Measurements from ENCODE around the gene SPACA6. TPM values are rescaled to one million over a fixed set of nuclear protein-coding genes. Genes with fewer than 3 reads are reported as not detected.

Gene SPACA6
- total and polyA plus RNA-seq, 10 of the 15 experiments (the other 5 are each of a cell fraction or from before 2014, with no cell fraction given): 0.31 to 6.5 (median 1.7) TPM

GRCh38 chr19:51721905-51722304 lies 28.8 kb downstream of the SPACA6 start:
- Histone ChIP-seq H3K27ac (ENCODE audit: control insufficient read depth, insufficient read depth) (no peak overlapping the region), H2AFZ (ENCODE audit: control insufficient read depth, low read depth, low read length) (no peak overlapping the region), H3K36me3 (ENCODE audit: control insufficient read depth in 2 of 2, insufficient read depth in 2 of 2, low read length in 1 of 2) (no peaks in the 10 kb centered on the region), H3K4me1 (ENCODE audit: control insufficient read depth, insufficient read depth, low read length) (no peaks in the 10 kb centered on the region), H3K9me3 (replicated peaks; ENCODE audit: control insufficient read depth, insufficient read depth, low read length) (peaks cover 1% of the 10 kb centered on the region; the same call in 1 of the 3 replicates), H4K20me1 (ENCODE audit: control insufficient read depth, insufficient read depth) (no peaks in the 10 kb centered on the region), H3K27me3 (replicated peaks in 1 of 2; ENCODE audit: control insufficient read depth in 2 of 2, insufficient read depth in 2 of 2, low read length in 1 of 2) (no peaks in the 10 kb centered on the region), H3K9ac (ENCODE audit: control insufficient read depth, insufficient read depth, low read length) (no peak overlapping the region), H3K79me2 (ENCODE audit: control insufficient read depth, insufficient read depth, low read length) (no peaks in the 10 kb centered on the region), H3K4me2 (ENCODE audit: control insufficient read depth, insufficient read depth) (no peak overlapping the region), H3K4me3 (no peak overlapping the region)
- intact Hi-C loops (cut with micrococcal nuclease; ENCODE audit: unreplicated experiment): no loop called here
- BruUV-seq (replicated peaks): no TSS peak
- 3% methylated on average over 7 of the region's 7 CpGs for WGBS (ENCODE audit: insufficient coverage, insufficient replicate concordance, low lambda C conversion rate, missing lambda C conversion rate)
- DNase-seq (ENCODE audit: low read depth, low spot score) (no peak), ATAC-seq (no peak), FAIRE-seq (no peak)
- ChIA-PET SMC1A (ENCODE audit: uncharacterized antibody, unreplicated experiment) (no interaction called here), RAD21 (ENCODE audit: unreplicated experiment) (no interaction called here), CTCF (no interaction called here), POLR2A (no interaction called here)
- in situ Hi-C loops (cut with MboI): no loop called here
- no peak for TF ChIP-seq EP300 (IDR thresholded peaks at IDR 0.05; ENCODE audit: borderline replicate concordance in 1 of 2, control insufficient read depth in 1 of 2, low read depth in 2 of 2, low read length in 2 of 2)
- TF ChIP-seq ZBTB4 (CRISPR knock-in tag; IDR thresholded peaks at IDR 0.05): no peak
- no peak for TF ChIP-seq NFYA (IDR thresholded peaks at IDR 0.05; ENCODE audit: borderline replicate concordance, low read depth, low read length)
- TF ChIP-seq CHD2 (IDR thresholded peaks at IDR 0.05; ENCODE audit: borderline replicate concordance, low read depth, low read length): no peak
- TF ChIP-seq E4F1 (IDR thresholded peaks at IDR 0.05; ENCODE audit: borderline replicate concordance, partially characterized antibody): no peak
- no peak for TF ChIP-seq KDM1A (IDR thresholded peaks at IDR 0.05; ENCODE audit: borderline replicate concordance)
- no peak for TF ChIP-seq YY1 (IDR thresholded peaks at IDR 0.05; ENCODE audit: low read depth, low read length)
- no peak for TF ChIP-seq ASH2L (IDR thresholded peaks at IDR 0.05; ENCODE audit: borderline replicate concordance, low read depth)
- no peak for TF ChIP-seq POLR2AphosphoS5 (IDR thresholded peaks at IDR 0.05; ENCODE audit: low read length)
- no peak for TF ChIP-seq ATF3 (IDR thresholded peaks at IDR 0.05; ENCODE audit: borderline replicate concordance, extremely low read depth, low read depth, low read length)
- TF ChIP-seq POLR2AphosphoS2 (IDR thresholded peaks at IDR 0.05; ENCODE audit: low read depth, low read length): no peak
- no peak for TF ChIP-seq POU2F2 (IDR thresholded peaks at IDR 0.05; ENCODE audit: borderline replicate concordance, low read depth, low read length)
- no peak for TF ChIP-seq ZNF384 (IDR thresholded peaks at IDR 0.05; ENCODE audit: borderline replicate concordance, low read depth, low read length)
- no peak for TF ChIP-seq ZNF207 (IDR thresholded peaks at IDR 0.05; ENCODE audit: borderline replicate concordance)
- no peak for TF ChIP-seq NKRF (conservative IDR thresholded peaks at IDR 0.05)
- no peak for TF ChIP-seq MEF2A (IDR thresholded peaks at IDR 0.05; ENCODE audit: insufficient read depth, low read depth, low read length)
- TF ChIP-seq WRNIP1 (IDR thresholded peaks at IDR 0.05; ENCODE audit: borderline replicate concordance, low read depth, low read length): no peak

All from GM12878 (cell line).